Mucosa of descending colon (tissue), 3 donors: ENCODE measurements around the gene RNF135. TPM values are rescaled to one million over a fixed set of nuclear protein-coding genes. Genes with fewer than 3 reads are reported as not detected.

Experiments
- ATAC-seq: fragments of 200-7000 bp; cut with Tn5 transposase; one replicate; pipeline ENCODE4 v1.9.1; 2020; ENCODE audit warnings: mild to moderate bottlenecking, moderate library complexity
- DNase-seq, 3 donors: peaks; one replicate each; pipeline ENCODE4 v3.0.0-alpha.2; 2020
- H3K36me3 ChIP-seq: fragments of 200-600 bp; one replicate; pipeline ENCODE4 v1.8.0; 2021; ENCODE audit warnings: low read depth, mild to moderate bottlenecking
- H3K4me1 ChIP-seq: fragments of 200-600 bp; one replicate; pipeline ENCODE4 v1.8.0; 2021; ENCODE audit warnings: low read depth, mild to moderate bottlenecking
- H3K4me3 ChIP-seq: fragments of 200-600 bp; one replicate; pipeline ENCODE4 v1.8.0; 2021; ENCODE audit warnings: mild to moderate bottlenecking
- H3K9me3 ChIP-seq: fragments of 200-600 bp; one replicate; pipeline ENCODE4 v1.8.0; 2021; ENCODE audit warnings: mild to moderate bottlenecking
- CTCF ChIP-seq: fragments of 200-600 bp; IDR thresholded peaks from one replicate; pipeline ENCODE4 v1.8.0; 2022; ENCODE audit warnings: antibody characterized with exemption, mild to moderate bottlenecking
- intact Hi-C, 2 donors: fragments of 100-400 bp; cut with DNase I in 1 of 2; cut with micrococcal nuclease in 1 of 2; formaldehyde crosslinking; loops; one replicate each; pipeline versions ENCODE4 v1.11.0 to v1.11.1; 2022; cut with DNase I, micrococcal nuclease
- total RNA-seq, 3 donors: library from RNA; stranded (reverse); fragmentation: NEBNext Ultra II Directional in 2 of 3; extraction: Animal tissue kit (Norgen Biotek cat#: 25700) in 2 of 3; gene quantifications; one replicate each; pipeline versions ENCODE4 v1.2.1 to v1.2.4, GENCODE V29; 2021 to 2023
- donor health status: DM: no; HTN: no; CAD: no; lungs with moderate emphysema.
- donor health status: DM: no; HTN: no; CAD: no.
- donor health status: DM: no; HTN: yes; CAD: no.

Gene RNF135
- total RNA-seq, 3 donors from 2014 or later = 22.9 to 27.9 (median 24.1) TPM

DNA sequence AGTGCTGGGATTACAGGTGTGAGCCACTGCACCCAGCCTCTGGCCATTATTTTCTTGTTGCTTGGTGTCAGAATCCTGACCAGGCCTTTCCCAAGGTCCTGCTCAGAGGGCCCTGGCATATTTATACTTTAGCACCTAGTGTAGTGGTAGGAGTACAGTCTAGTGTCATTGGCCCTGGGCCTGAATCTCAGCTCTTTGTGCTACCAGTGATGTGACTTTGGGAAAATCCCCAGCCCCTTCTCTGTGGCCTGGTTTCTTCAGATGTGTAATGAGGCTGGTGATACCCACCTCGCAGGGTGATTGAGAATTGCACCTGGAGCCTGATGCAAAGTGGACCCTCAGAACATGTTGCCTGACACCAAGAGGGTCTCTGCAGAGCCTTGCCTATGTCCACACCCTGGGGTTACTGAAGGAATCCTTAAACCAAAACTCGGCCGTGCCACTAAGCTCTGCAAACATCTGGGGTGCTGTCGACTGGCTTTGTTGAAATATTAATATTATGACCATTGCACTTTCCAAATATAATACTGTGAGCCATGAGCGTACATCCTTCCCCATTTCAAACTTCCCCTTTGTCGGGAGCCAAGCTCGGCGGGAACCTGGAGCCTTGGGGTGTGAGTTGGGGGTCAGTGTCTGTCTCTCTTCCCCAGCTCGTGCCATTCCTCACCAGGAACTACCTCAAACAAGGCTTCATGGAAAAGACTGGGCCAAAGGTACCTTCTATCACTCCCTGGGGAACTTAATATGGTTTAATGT lies 18.0 kb upstream of the RNF135 start:
- TF ChIP-seq CTCF = no peak
- peaks cover 9% of the 10 kb centered on the region for H3K4me1 ChIP-seq
- no peak for DNase-seq
- no peak for ATAC-seq
- no peaks in the 10 kb centered on the region for H3K9me3 ChIP-seq
- no peak overlapping the region for H3K4me3 ChIP-seq
- H3K36me3 ChIP-seq = no peaks in the 10 kb centered on the region
- intact Hi-C loops = no loop called here

- DNase-seq (no peak), ATAC-seq (no peak)
- peaks cover 9% of the 10 kb centered on the region for H3K4me1 ChIP-seq
- H3K4me3 ChIP-seq = no peak overlapping the region
- intact Hi-C loops = no loop called here
- no peaks in the 10 kb centered on the region for H3K36me3 ChIP-seq
- no peaks in the 10 kb centered on the region for H3K9me3 ChIP-seq
- TF ChIP-seq CTCF = no peak
Observed at GRCh38 chr17:30954046-30954830, 16.6 kb upstream of the RNF135 start.

GRCh38 chr17:30956764-30957374 lies 14.0 kb upstream of the RNF135 start:
- DNase-seq (no peak), ATAC-seq (no peak)
- intact Hi-C loops = no loop called here
- Histone ChIP-seq H3K4me1 (no peaks in the 10 kb centered on the region), H3K9me3 (no peaks in the 10 kb centered on the region), H3K36me3 (no peaks in the 10 kb centered on the region), H3K4me3 (no peak overlapping the region)
- TF ChIP-seq CTCF = no peak

DNA sequence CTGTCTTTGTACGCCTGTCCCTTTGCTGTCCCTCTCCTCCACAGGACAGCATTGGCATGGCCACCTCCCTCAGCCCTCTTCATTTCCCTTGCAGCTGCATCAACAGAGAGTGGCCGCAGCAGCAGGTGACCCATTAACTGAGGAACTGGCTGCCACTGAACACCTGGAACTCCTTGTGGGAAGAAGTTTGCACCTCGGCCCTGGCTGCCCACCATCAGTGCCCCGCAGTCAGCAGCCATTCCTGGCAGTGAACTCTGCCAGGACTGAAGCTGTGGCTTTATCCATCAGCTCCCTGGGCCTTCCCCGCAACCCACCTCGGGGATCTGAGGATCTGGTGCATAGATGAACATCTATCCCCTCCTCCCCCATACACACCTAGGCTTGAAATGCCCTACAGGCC lies 13.1 kb upstream of the RNF135 start:
- no peak overlapping the region for H3K4me3 ChIP-seq
- intact Hi-C loops = no loop called here
- TF ChIP-seq CTCF = no peak
- H3K36me3 ChIP-seq = no peaks in the 10 kb centered on the region
- H3K9me3 ChIP-seq = no peaks in the 10 kb centered on the region
- no peak for DNase-seq
- ATAC-seq = no peak
- no peaks in the 10 kb centered on the region for H3K4me1 ChIP-seq

DNA sequence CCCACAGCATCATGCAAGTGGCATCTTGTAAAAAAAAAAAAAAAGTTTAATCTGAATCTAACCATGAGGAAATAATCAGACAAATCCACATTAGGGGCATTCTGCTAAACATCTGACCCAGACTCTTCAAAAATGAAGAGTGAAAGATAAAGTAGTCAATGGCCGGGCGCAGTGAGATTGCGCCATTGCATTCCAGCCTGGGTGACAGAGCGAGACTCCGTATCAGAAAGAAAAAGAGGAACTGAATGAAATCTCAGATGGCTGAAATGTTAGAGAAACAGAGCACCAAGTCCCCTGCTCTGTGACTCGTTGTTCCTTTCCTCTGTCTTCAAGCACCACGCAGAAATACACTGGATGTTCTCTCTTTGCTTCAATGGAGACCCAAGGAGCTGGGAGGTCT lies 12.7 kb upstream of the RNF135 start:
- intact Hi-C loops = no loop called here
- no peak for TF ChIP-seq CTCF
- ATAC-seq (peak; percentile 42), DNase-seq (no peak)
- H3K36me3 ChIP-seq = no peaks in the 10 kb centered on the region
- no peaks in the 10 kb centered on the region for H3K9me3 ChIP-seq
- no peaks in the 10 kb centered on the region for H3K4me1 ChIP-seq
- H3K4me3 ChIP-seq = no peak overlapping the region
